Medulla oblongata (tissue), 1 donor: Measurements from ENCODE around the gene KIF3A.
A peak's percentile ranks its signal among the peaks of the same experiment; 100 is the strongest.

Experiments used
- DNase-seq: peaks from one replicate; pipeline ENCODE4 v3.0.0-alpha.2; 2015; ENCODE audit errors: extremely low spot score

The KIF3A gene

GRCh38 chr5:132662925-132663770 lies 74.2 kb downstream of the KIF3A start:
- DNase-seq, result no peak

- no peak for DNase-seq
Measured at GRCh38 chr5:132662004-132662401, 75.3 kb downstream of the KIF3A start.

GRCh38 chr5:132661231-132662003 lies 75.9 kb downstream of the KIF3A start:
- no peak for DNase-seq

GRCh38 chr5:132659598-132660493 lies 77.5 kb downstream of the KIF3A start:
- DNase-seq, result no peak

- DNase-seq, result peak; percentile 4
Measured at GRCh38 chr5:132658381-132659302, 78.7 kb downstream of the KIF3A start.

- no peak for DNase-seq
Measured at GRCh38 chr5:132657676-132658380, 79.5 kb downstream of the KIF3A start, which contains the start of gene IL13. Gene IL13 (plus strand): TSS chr5:132658173. CDS start chr5:132658187, 14 bp downstream.

- DNase-seq, result no peak
Measured at GRCh38 chr5:132656774-132657355, 80.5 kb downstream of the KIF3A start.

GRCh38 chr5:132655821-132656773 lies 81.2 kb downstream of the KIF3A start:
- DNase-seq, result peak; percentile 34

- DNase-seq, result no peak
Measured at GRCh38 chr5:132653716-132654115, 83.6 kb downstream of the KIF3A start.

- no peak for DNase-seq
Measured at GRCh38 chr5:132651838-132652469, 85.4 kb downstream of the KIF3A start.

GRCh38 chr5:132648355-132648754 lies 89.0 kb downstream of the KIF3A start:
- DNase-seq, result no peak

GRCh38 chr5:132647473-132647872 lies 89.9 kb downstream of the KIF3A start:
- no peak for DNase-seq

- DNase-seq, result no peak
Measured at GRCh38 chr5:132646583-132647266, 90.6 kb downstream of the KIF3A start.

GRCh38 chr5:132644177-132644576 lies 93.2 kb downstream of the KIF3A start:
- DNase-seq, result no peak
